Thyroid gland (tissue), 4 donors: Measurements from ENCODE around the gene SEMA4D. TPM values are rescaled to one million over a fixed set of nuclear protein-coding genes. Genes with fewer than 3 reads are reported as not detected.

Experiments used
- DNase-seq, 2 donors: peaks; one replicate each; pipeline ENCODE4 v3.0.0-alpha.2; 2019
- H3K27ac ChIP-seq, 3 donors: fragments of 200-600 bp; sonication (generic); 1 replicate in 2 of 3; 2 replicates in 1 of 3; pipeline ENCODE4 v1.5.1; 2016 to 2019; ENCODE audit warnings: mild to moderate bottlenecking in 1 of 3, moderate library complexity in 1 of 3
- H3K27me3 ChIP-seq: fragments of 200-600 bp; sonication (generic); one replicate; pipeline ENCODE4 v1.5.1; 2019
- H3K36me3 ChIP-seq, 2 donors: fragments of 200-600 bp; sonication (generic); one replicate each; pipeline ENCODE4 v1.5.1; 2016 to 2019
- H3K4me1 ChIP-seq, 2 donors: fragments of 200-600 bp; sonication (generic); one replicate each; pipeline ENCODE4 v1.5.1; 2017 to 2019
- H3K4me3 ChIP-seq, 3 donors: fragments of 200-600 bp; sonication (generic); replicated peaks in 1 of 3; 1 replicate in 2 of 3; 2 replicates in 1 of 3; pipeline ENCODE4 v1.5.1; 2016; ENCODE audit warnings: mild to moderate bottlenecking in 1 of 3
- H3K9me3 ChIP-seq: fragments of 200-600 bp; sonication (generic); one replicate; pipeline ENCODE4 v1.5.1; 2017
- CTCF ChIP-seq, 6 experiments: fragments of 200-600 bp in 3 of 6; fragments of 450-650 bp in 3 of 6; sonication (generic) in 3 of 6; IDR thresholded peaks; one replicate each; pipeline ENCODE4 v1.5.1; 2016 to 2019; ENCODE audit warnings: antibody characterized with exemption in 6 of 6, mild to moderate bottlenecking in 2 of 6, inconsistent platforms in 1 of 6, moderate library complexity in 1 of 6
- POLR2A ChIP-seq, 2 donors: fragments of 450-650 bp; IDR thresholded peaks; one replicate each; pipeline ENCODE4 v1.6.1; 2017; ENCODE audit warnings: antibody characterized with exemption in 2 of 2, mild to moderate bottlenecking in 2 of 2, moderate library complexity in 1 of 2
- WGBS, 2 donors: methylation state at CpG; one replicate each; pipeline ENCODE4 v1.1.5; 2017; 5-methylcytosine and 5-hydroxymethylcytosine counted together
- intact Hi-C: fragments of 100-400 bp; cut with DNase I; formaldehyde crosslinking; loops from one replicate; pipeline ENCODE4 v1.15.1; 2023
- total RNA-seq, 4 donors: library from RNA; depleted of rRNA; stranded (reverse); fragments of >200 nt; gene quantifications; one replicate each; pipeline ENCODE4 v1.2.3, GENCODE V29; 2016

SEMA4D gene
- total RNA-seq, 4 donors from 2014 or later = 19.9 to 29.6 (median 28.9) TPM

- 35 to 42% methylated on average over 8 of the region's 8 CpGs for WGBS, 2 donors
Measured at GRCh38 chr9:89359751-89360261, 138.1 kb downstream of the SEMA4D start.

DNA sequence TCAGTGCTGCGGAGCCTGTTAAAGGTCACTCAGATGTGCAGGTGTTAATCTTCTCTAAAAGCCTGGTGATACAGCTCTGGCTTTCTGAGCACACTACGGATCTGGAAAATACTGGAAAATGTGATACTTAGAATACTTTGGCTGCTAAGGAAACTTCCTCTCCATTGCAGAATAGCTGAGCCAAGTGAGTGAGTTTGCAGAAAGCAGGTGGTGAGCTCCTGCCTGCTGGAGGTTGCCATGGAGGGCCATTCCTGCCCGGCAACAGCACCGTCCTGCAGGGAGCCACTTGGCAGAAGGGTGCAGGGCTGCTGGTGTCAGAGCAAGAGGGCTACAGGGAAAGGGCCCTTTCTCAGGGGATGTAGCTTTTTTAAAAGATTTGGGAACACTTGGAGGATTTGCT is 138.9 kb downstream of the SEMA4D start:
- H3K4me3 ChIP-seq = no peak overlapping the region
- peak; percentile 89 to 92 for DNase-seq
- H3K9me3 ChIP-seq = no peaks in the 10 kb centered on the region
- H3K27ac ChIP-seq = peak overlapping the region; percentile 86 to 90 (median 89)
- H3K27me3 ChIP-seq = no peaks in the 10 kb centered on the region
- peaks cover 32 to 43% of the 10 kb centered on the region in 2 donors for H3K4me1 ChIP-seq
- TF ChIP-seq POLR2A (IDR thresholded peaks at IDR 0.05) (no peak), CTCF (IDR thresholded peaks at IDR 0.05) (no peak)
- intact Hi-C loops = no loop called here
- peaks cover 40 to 51% of the 10 kb centered on the region in 2 donors for H3K36me3 ChIP-seq
- WGBS, 2 donors = 29 to 31% methylated on average over 4 of the region's 4 CpGs

More at GRCh38 chr9:89359751-89360261, 138.1 kb downstream of the SEMA4D start:
- H3K4me3 ChIP-seq = no peak overlapping the region
- H3K4me1 ChIP-seq = peaks cover 32 to 37% of the 10 kb centered on the region in 2 donors
- H3K27ac ChIP-seq = peak overlapping the region; percentile 86 to 90 (median 89)
- H3K36me3 ChIP-seq = peaks cover 35 to 46% of the 10 kb centered on the region in 2 donors
- H3K9me3 ChIP-seq = no peaks in the 10 kb centered on the region
- peak; percentile 87 for DNase-seq
- intact Hi-C loops = no loop called here
- no peak for TF ChIP-seq POLR2A (IDR thresholded peaks at IDR 0.05)
- TF ChIP-seq CTCF (IDR thresholded peaks at IDR 0.05) = no peak
- H3K27me3 ChIP-seq = no peaks in the 10 kb centered on the region

- peaks cover 33 to 47% of the 10 kb centered on the region in 2 donors for H3K4me1 ChIP-seq
- intact Hi-C loops = no loop called here
- TF ChIP-seq CTCF (IDR thresholded peaks at IDR 0.05) = no peak
- TF ChIP-seq POLR2A (IDR thresholded peaks at IDR 0.05) = no peak
- no peaks in the 10 kb centered on the region for H3K27me3 ChIP-seq
- peak overlapping the region; percentile 86 to 90 (median 89) for H3K27ac ChIP-seq
- H3K36me3 ChIP-seq = peaks cover 40 to 53% of the 10 kb centered on the region in 2 donors
- 71% methylated on average over 3 of the region's 3 CpGs for WGBS, 2 donors
- no peak overlapping the region for H3K4me3 ChIP-seq
- DNase-seq = no peak
- no peaks in the 10 kb centered on the region for H3K9me3 ChIP-seq
Measured at GRCh38 chr9:89358376-89358916, 139.5 kb downstream of the SEMA4D start.

- Histone ChIP-seq H3K27ac (peak overlapping the region; percentile 86 to 90 (median 89)), H3K27me3 (no peaks in the 10 kb centered on the region), H3K36me3 (peaks cover 40 to 59% of the 10 kb centered on the region in 2 donors), H3K9me3 (no peaks in the 10 kb centered on the region), H3K4me3 (no peak overlapping the region), H3K4me1 (peaks cover 39 to 56% of the 10 kb centered on the region in 2 donors)
- DNase-seq = no peak
- TF ChIP-seq CTCF (IDR thresholded peaks at IDR 0.05) = no peak
- no peak for TF ChIP-seq POLR2A (IDR thresholded peaks at IDR 0.05)
- WGBS, 2 donors = 90 to 91% methylated on average over 7 to 8 of the region's 8 CpGs
- intact Hi-C loops = no loop called here
Measured at GRCh38 chr9:89357331-89358197, 140.3 kb downstream of the SEMA4D start.
